Fibroblast of lung (primary cell): ENCODE results near the gene ADNP2.

Experiments
- CTCF ChIP-seq, 2 donors: IDR thresholded peaks in 1 of 2; conservative IDR thresholded peaks in 1 of 2; 1 replicate in 1 of 2; 2 replicates in 1 of 2; pipeline ENCODE4 v1.5.1; 2011 to 2012; ENCODE audit warnings: low read length in 2 of 2, control low read depth in 1 of 2, inconsistent platforms in 1 of 2, low read depth in 1 of 2, mild to moderate bottlenecking in 1 of 2
- EZH2 ChIP-seq: IDR thresholded peaks from 2 replicates; pipeline ENCODE4 v1.5.1; 2012; ENCODE audit warnings: low read length, control low read depth, mild to moderate bottlenecking; ENCODE audit errors: missing control alignments

DNA sequence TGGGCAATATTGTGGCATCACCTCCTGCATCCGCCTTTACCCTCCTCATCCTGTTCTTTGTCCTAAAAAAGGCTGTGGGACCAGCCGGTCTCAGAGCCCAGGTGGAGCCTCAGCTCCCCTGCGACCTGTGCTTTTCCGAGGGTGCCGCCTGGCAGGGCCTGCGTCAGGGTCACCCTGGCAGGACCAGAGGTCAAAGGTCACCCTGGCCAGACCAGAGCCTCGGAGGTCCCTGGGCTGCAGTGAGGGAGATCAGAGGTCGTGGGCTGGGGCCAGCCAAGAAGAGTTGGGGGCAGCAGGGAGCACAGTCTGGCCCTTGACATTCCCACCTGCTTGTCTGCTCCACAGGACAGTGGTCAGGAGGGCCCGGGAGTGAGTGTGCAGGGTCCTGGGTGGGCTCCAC lies 43.4 kb upstream of the ADNP2 start:
- TF ChIP-seq CTCF (conservative IDR thresholded peaks at IDR 0.05 in 1 of 2, IDR thresholded peaks at IDR 0.05 in 1 of 2; ENCODE audit: low read depth in 1 of 2, low read length in 2 of 2) = no peak
- no peak for TF ChIP-seq EZH2
